GM21619 (cell line): Measurements from ENCODE around the gene SYT7.

ENCODE experiments used
- ATAC-seq: cut with Tn5 transposase; IDR thresholded peaks from one replicate; pipeline ENCODE4 v1.9.1; 2021; ENCODE audit not compliant: unreplicated experiment

The SYT7 gene

GRCh38 chr11:61586792-61587430, 6.0 kb upstream of the SYT7 start:
- no peak for ATAC-seq

- no peak for ATAC-seq
These were observed 4.2 kb upstream of the SYT7 start for GRCh38 chr11:61585115-61585514.

GRCh38 chr11:61581931-61582330, 1.1 kb upstream of the SYT7 start:
- ATAC-seq, result no peak

- no peak for ATAC-seq
These were observed 496 bp downstream of the SYT7 start for GRCh38 chr11:61580271-61580888.

- no peak for ATAC-seq
These were observed 1.1 kb downstream of the SYT7 start for GRCh38 chr11:61579676-61580270.

- ATAC-seq, result no peak
These were observed 1.8 kb downstream of the SYT7 start for GRCh38 chr11:61578819-61579675.

- ATAC-seq, result no peak
These were observed 3.3 kb downstream of the SYT7 start for GRCh38 chr11:61577383-61578118.

- ATAC-seq, result no peak
These were observed 4.7 kb downstream of the SYT7 start for GRCh38 chr11:61575886-61576861.

GRCh38 chr11:61574611-61575010, 6.3 kb downstream of the SYT7 start:
- no peak for ATAC-seq

- no peak for ATAC-seq
These were observed 8.0 kb downstream of the SYT7 start for GRCh38 chr11:61572913-61573312.

GRCh38 chr11:61571869-61572268, 9.0 kb downstream of the SYT7 start:
- ATAC-seq, result no peak

GRCh38 chr11:61571337-61571736, 9.5 kb downstream of the SYT7 start:
- ATAC-seq, result no peak

GRCh38 chr11:61569701-61570100, 11.2 kb downstream of the SYT7 start:
- no peak for ATAC-seq

GRCh38 chr11:61569018-61569417, 11.9 kb downstream of the SYT7 start:
- ATAC-seq, result no peak

GRCh38 chr11:61567286-61568061, 13.4 kb downstream of the SYT7 start:
- no peak for ATAC-seq

- no peak for ATAC-seq
These were observed 15.8 kb downstream of the SYT7 start for GRCh38 chr11:61564936-61565696.

GRCh38 chr11:61560751-61561150, 20.1 kb downstream of the SYT7 start:
- ATAC-seq, result no peak

- ATAC-seq, result no peak
These were observed 24.3 kb downstream of the SYT7 start for GRCh38 chr11:61556621-61557020.
